ENCODE data around the gene ATAD3A.

- no peak for TF ChIP-seq GATA3 (IDR thresholded peaks at IDR 0.05; ENCODE audit: low read depth, low read length)
- no peak for TF ChIP-seq GATA2 (IDR thresholded peaks at IDR 0.05; ENCODE audit: low read depth, low read length)
Measured at GRCh38 chr1:1569341-1569740, 57.4 kb downstream of the ATAD3A start.
